Measurements from ENCODE around the gene TENM4. TPM values are rescaled to one million over a fixed set of nuclear protein-coding genes. Genes with fewer than 3 reads are reported as not detected.

TENM4 gene
- total and polyA plus RNA-seq, 2 of the 8 experiments (the other 6 are each of a cell fraction or from before 2014, with no cell fraction given): 3.5 to 7.2 TPM

DNA sequence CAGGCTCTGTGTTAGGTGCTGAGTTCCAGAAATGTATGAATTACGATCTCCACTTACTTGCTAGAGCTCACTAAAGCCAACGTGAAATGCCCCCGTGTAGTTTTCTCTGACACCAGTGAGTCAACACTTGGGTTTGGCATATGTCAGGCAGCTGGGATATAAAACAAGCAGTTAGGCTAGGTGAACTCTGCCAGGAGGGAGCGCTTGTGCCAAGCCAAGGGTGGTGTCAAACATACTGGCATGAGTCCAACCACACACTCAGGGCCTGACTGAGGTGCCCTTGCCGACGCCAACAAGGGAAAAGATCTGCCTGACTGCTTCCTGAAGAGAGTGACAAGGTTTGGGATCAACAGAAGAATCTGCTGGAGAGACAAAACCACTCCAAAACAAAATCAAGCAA lies 698.4 kb downstream of the TENM4 start:
- H2AFZ ChIP-seq (ENCODE audit: low read length): no peak overlapping the region
- H2BK12ac ChIP-seq (ENCODE audit: low read depth, low read length): no peak overlapping the region
- FAIRE-seq (no peak), DNase-seq (ENCODE audit: low read depth in 1 of 2, low spot score in 2 of 2) (no peak)
- H4K5ac ChIP-seq (ENCODE audit: insufficient read length, low read depth, low read length): no peak overlapping the region
- no peak overlapping the region for H2BK120ac ChIP-seq (replicated peaks; ENCODE audit: low read depth, low read length)
- H3K4me2 ChIP-seq (ENCODE audit: insufficient read depth in 1 of 2, low read depth in 2 of 2, low read length in 2 of 2): no peak overlapping the region
- no peak overlapping the region for H2BK20ac ChIP-seq (ENCODE audit: low read length)
- no peak overlapping the region for H4K8ac ChIP-seq (ENCODE audit: extremely low read depth, insufficient read depth, low read length)
- no peaks in the 10 kb centered on the region for H3K4me1 ChIP-seq (replicated peaks in 1 of 4; ENCODE audit: control insufficient read depth in 3 of 4, insufficient read depth in 4 of 4, low read length in 3 of 4)
- no peaks in the 10 kb centered on the region for H3K79me2 ChIP-seq (ENCODE audit: control insufficient read depth in 1 of 2, insufficient read depth in 2 of 2, low read length in 2 of 2)
- H3K23me2 ChIP-seq (ENCODE audit: low read depth, low read length): no peaks in the 10 kb centered on the region; the same call in 1 of the 2 replicates
- H4K20me1 ChIP-seq (replicated peaks in 1 of 2; ENCODE audit: control insufficient read depth in 1 of 2, insufficient read depth in 2 of 2, low read length in 2 of 2): no peaks in the 10 kb centered on the region
- H3K18ac ChIP-seq (ENCODE audit: extremely low read depth, low read length): no peak overlapping the region
- no peaks in the 10 kb centered on the region for H3K9me3 ChIP-seq (ENCODE audit: insufficient read depth in 2 of 2, low read depth in 1 of 2, low read length in 1 of 2)
- no peak overlapping the region for H2BK5ac ChIP-seq (ENCODE audit: low read depth, low read length)
- ChIA-PET POLR2A (ENCODE audit: partially characterized antibody) (no interaction called here), CTCF (ENCODE audit: partially characterized antibody) (interaction anchor here (1.2 to 2.3 kb wide), 5 partner anchors 9 to 97 kb away, joined by 3 to 7 read pairs (median 4); no protein-coding TSS in a partner anchor)
- TF ChIP-seq KDM4A (IDR thresholded peaks at IDR 0.05; ENCODE audit: low read depth, low read length, severe bottlenecking) (no peak), HDAC2 (IDR thresholded peaks at IDR 0.05; ENCODE audit: borderline replicate concordance in 1 of 2, low read depth in 2 of 2, low read length in 2 of 2) (no peak), GABPA (IDR thresholded peaks at IDR 0.05; ENCODE audit: borderline replicate concordance, insufficient read depth, low read length) (no peak), BCL11A (IDR thresholded peaks at IDR 0.05; ENCODE audit: low read depth in 2 of 2, low read length in 2 of 2) (no peak), HDAC6 (IDR thresholded peaks at IDR 0.05; ENCODE audit: low read depth, low read length) (no peak), TCF12 (IDR thresholded peaks at IDR 0.05; ENCODE audit: low read depth, low read length) (no peak), BRCA1 (IDR thresholded peaks at IDR 0.05; ENCODE audit: low read depth, low read length) (no peak)
- H3K27ac ChIP-seq (ENCODE audit: low read depth, low read length): no peak overlapping the region
- H3K4ac ChIP-seq (replicated peaks; ENCODE audit: insufficient read length, low read depth, low read length): no peak overlapping the region
- no peak overlapping the region for H2AK5ac ChIP-seq (ENCODE audit: low read depth, low read length)
- H3K23ac ChIP-seq (ENCODE audit: insufficient read length): no peak overlapping the region
- no peak overlapping the region for H3K56ac ChIP-seq (replicated peaks; ENCODE audit: insufficient read length, low read depth, low read length)
- WGBS, 2 experiments (ENCODE audit: extremely low coverage in 1 of 2, insufficient coverage in 1 of 2, insufficient read length in 1 of 2, insufficient replicate concordance in 2 of 2, low coverage in 1 of 2, low lambda C conversion rate in 2 of 2, missing lambda C conversion rate in 1 of 2): 92% methylated on average over 6 of the region's 6 CpGs; no CpG with 5 or more reads in 1 of the 2 experiments
- no peaks in the 10 kb centered on the region; a peak in 1 of 7 replicates for H3K27me3 ChIP-seq (replicated peaks in 1 of 4; ENCODE audit: control insufficient read depth in 3 of 4, extremely low read depth in 1 of 4, insufficient read depth in 3 of 4, low read length in 3 of 4)
- no peaks in the 10 kb centered on the region for H3K79me1 ChIP-seq (ENCODE audit: low read depth, low read length)
- H4K91ac ChIP-seq (replicated peaks; ENCODE audit: insufficient read length, low read length): no peak overlapping the region
- no peak overlapping the region for H2BK15ac ChIP-seq (ENCODE audit: low read length)
- H3K14ac ChIP-seq (ENCODE audit: insufficient read length): no peak overlapping the region
- no peak overlapping the region for H3K4me3 ChIP-seq (ENCODE audit: extremely low read depth in 1 of 4, insufficient read depth in 2 of 4, low read depth in 3 of 4, low read length in 4 of 4)
- H3K36me3 ChIP-seq (ENCODE audit: control insufficient read depth in 2 of 4, insufficient read depth in 4 of 4, low read length in 3 of 4): no peaks in the 10 kb centered on the region
- H3K9ac ChIP-seq (replicated peaks in 1 of 4; ENCODE audit: extremely low read depth in 1 of 4, low read depth in 3 of 4, low read length in 3 of 4): no peak overlapping the region
